Osteocyte (in vitro differentiated cells): ENCODE results near the gene TRIP6. TPM values are rescaled to one million over a fixed set of nuclear protein-coding genes. Genes with fewer than 3 reads are reported as not detected.

Source experiments
- DNase-seq: peaks from one replicate; pipeline ENCODE4 v3.0.0; 2021; ENCODE audit warnings: mixed read lengths; ENCODE audit not compliant: unreplicated experiment; ENCODE audit errors: extremely low spot score
- H3K27ac Mint-ChIP-seq: one replicate; pipeline ENCODE4 v1.8.0; 2021; ENCODE audit warnings: mild to moderate bottlenecking, mixed read lengths; ENCODE audit not compliant: unreplicated experiment
- H3K27me3 Mint-ChIP-seq: one replicate; pipeline ENCODE4 v1.8.0; 2021; ENCODE audit warnings: mixed read lengths; ENCODE audit not compliant: unreplicated experiment
- H3K36me3 Mint-ChIP-seq: one replicate; pipeline ENCODE4 v1.8.0; 2021; ENCODE audit warnings: mixed read lengths; ENCODE audit not compliant: unreplicated experiment
- H3K4me1 Mint-ChIP-seq: one replicate; pipeline ENCODE4 v1.8.0; 2021; ENCODE audit warnings: mixed read lengths; ENCODE audit not compliant: unreplicated experiment
- H3K4me3 Mint-ChIP-seq: one replicate; pipeline ENCODE4 v1.8.0; 2021; ENCODE audit warnings: mild to moderate bottlenecking, moderate library complexity, mixed read lengths; ENCODE audit not compliant: unreplicated experiment
- H3K9me3 Mint-ChIP-seq: one replicate; pipeline ENCODE4 v1.8.0; 2021; ENCODE audit warnings: mixed read lengths; ENCODE audit not compliant: unreplicated experiment
- total RNA-seq: library from RNA; stranded (reverse); gene quantifications from 2 replicates; pipeline ENCODE4 v1.2.1, GENCODE V29; 2021
- TF ChIP-seq, protein P1 (sequence below): fragments of 200-600 bp; sonication (generic); IDR thresholded peaks from 2 replicates; pipeline ENCODE4 v1.5.0; 2021; ENCODE audit warnings: antibody characterized with exemption, mild to moderate bottlenecking, moderate library complexity

TRIP6 gene
- total RNA-seq, 1 donor from 2014 or later: 123 TPM

DNA sequence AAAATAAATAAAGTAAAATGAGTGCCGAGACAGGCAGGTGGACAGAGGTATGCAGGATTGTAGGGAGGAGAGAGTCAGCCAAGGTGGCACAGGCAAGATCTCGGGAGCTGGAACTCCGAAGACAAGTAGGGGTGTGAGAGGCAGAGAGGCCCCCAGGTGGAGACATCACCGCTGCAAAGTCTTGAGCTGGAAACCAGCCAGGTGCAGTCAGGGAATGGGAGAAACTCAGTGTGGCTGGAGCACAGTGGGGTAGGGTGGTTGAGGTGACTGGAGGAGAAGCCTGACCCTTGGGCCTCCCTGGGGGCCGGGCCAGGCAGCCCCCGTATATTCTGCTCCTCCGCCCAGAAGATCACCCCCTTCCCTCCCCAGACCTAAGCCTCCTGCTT is 44.1 kb upstream of the TRIP6 start:
- peak overlapping the region; percentile 35 for H3K4me3 Mint-ChIP-seq
- H3K27me3 Mint-ChIP-seq: no peaks in the 10 kb centered on the region
- H3K36me3 Mint-ChIP-seq: peaks cover 25% of the 10 kb centered on the region
- no peak for DNase-seq
- no peak overlapping the region for H3K27ac Mint-ChIP-seq
- TF ChIP-seq, protein P1, sequence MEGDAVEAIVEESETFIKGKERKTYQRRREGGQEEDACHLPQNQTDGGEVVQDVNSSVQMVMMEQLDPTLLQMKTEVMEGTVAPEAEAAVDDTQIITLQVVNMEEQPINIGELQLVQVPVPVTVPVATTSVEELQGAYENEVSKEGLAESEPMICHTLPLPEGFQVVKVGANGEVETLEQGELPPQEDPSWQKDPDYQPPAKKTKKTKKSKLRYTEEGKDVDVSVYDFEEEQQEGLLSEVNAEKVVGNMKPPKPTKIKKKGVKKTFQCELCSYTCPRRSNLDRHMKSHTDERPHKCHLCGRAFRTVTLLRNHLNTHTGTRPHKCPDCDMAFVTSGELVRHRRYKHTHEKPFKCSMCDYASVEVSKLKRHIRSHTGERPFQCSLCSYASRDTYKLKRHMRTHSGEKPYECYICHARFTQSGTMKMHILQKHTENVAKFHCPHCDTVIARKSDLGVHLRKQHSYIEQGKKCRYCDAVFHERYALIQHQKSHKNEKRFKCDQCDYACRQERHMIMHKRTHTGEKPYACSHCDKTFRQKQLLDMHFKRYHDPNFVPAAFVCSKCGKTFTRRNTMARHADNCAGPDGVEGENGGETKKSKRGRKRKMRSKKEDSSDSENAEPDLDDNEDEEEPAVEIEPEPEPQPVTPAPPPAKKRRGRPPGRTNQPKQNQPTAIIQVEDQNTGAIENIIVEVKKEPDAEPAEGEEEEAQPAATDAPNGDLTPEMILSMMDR: no peak
- no peaks in the 10 kb centered on the region for H3K9me3 Mint-ChIP-seq
- H3K4me1 Mint-ChIP-seq: peaks cover 30% of the 10 kb centered on the region

DNA sequence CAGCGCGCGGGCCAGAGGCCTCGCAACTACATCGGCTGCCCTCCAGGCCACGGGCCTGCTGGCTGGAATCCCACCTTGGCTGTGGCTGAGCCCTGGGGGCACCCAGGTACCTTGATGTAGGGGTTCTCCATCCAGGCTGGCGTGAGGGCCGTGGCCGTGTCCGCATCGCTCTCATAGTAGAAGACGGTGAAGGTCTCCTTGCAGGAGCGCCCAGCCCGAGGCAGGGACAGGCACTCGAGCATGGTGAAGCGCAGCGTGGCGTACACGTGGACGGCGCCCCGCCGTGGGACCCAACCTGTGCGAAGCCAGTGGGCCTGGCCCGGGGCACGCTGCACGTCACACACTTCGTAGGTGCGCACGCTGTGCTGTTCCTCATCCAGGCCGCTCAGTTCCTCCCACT is 43.7 kb upstream of the TRIP6 start:
- no peaks in the 10 kb centered on the region for H3K27me3 Mint-ChIP-seq
- no peak overlapping the region for H3K27ac Mint-ChIP-seq
- H3K36me3 Mint-ChIP-seq: peaks cover 25% of the 10 kb centered on the region
- TF ChIP-seq, protein P1: no peak
- no peak overlapping the region for H3K4me3 Mint-ChIP-seq
- no peak for DNase-seq
- H3K4me1 Mint-ChIP-seq: peaks cover 33% of the 10 kb centered on the region
- H3K9me3 Mint-ChIP-seq: no peaks in the 10 kb centered on the region

DNA sequence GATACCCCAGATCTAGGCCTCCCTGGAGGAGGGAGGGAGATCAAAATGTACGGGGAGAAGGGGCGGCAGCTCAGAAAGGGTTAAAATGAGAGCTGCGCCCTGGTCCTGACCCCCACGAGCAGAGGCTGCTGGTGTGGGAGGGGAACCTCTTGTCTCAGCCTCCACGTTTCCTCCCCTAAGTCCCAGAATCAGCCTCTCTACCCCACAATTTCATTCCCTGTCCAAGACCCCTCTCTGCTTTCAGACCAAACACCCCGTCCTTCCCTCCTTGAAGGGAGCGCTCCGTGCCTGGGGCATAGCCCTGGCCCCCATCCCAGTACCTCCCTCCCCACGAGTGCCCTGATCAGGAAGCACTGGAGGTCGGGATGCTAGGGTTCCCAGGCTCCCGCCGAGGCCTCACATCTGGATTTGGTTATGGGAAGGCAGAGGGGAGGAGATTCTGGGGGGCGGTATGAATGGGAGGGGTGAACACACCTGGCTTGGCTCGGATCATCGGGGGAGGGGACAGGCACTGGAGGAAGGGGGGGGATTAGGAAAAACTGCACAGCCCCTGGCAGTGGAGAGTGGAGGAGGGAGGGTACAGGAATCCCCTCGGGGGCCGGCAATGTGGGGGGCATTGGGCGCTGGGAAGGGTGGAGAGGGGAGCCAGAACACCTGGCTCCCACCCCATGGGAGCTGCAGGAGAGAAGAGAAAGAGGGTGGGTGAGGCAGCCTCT is 42.5 kb upstream of the TRIP6 start:
- H3K4me3 Mint-ChIP-seq: peak overlapping the region; percentile 90

DNA sequence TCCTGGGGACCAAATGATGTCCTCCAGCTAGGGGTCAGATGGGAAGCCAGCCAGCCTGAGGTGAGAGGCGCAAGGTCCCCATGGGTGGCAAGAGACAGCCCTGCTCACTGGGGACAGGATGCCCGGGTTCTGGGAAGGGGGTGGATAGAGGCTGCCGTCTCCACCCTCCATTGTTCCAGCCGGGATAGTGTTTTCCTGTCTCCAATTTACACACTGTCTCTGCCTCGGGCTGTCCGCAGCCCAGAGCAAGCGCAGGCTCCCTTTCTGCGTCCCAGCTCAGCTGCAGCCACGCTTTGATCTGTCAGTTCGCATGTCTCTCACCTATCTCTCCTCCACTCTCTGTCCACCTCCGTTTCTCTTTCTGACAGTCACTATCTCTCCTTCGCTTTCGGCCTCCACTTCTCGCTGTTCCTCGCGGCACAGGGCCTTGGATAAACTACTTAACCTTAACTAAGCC is 41.9 kb upstream of the TRIP6 start:
- no peak for DNase-seq
- no peaks in the 10 kb centered on the region for H3K9me3 Mint-ChIP-seq
- H3K4me1 Mint-ChIP-seq: peaks cover 35% of the 10 kb centered on the region
- H3K36me3 Mint-ChIP-seq: peaks cover 14% of the 10 kb centered on the region
- H3K27ac Mint-ChIP-seq: peak overlapping the region; percentile 56
- H3K4me3 Mint-ChIP-seq: peak overlapping the region; percentile 90
- TF ChIP-seq, protein P1: no peak
- H3K27me3 Mint-ChIP-seq: no peaks in the 10 kb centered on the region

More for the DNA sequence above, 42.5 kb upstream of the TRIP6 start:
- Mint-ChIP-seq H3K36me3 (peaks cover 17% of the 10 kb centered on the region), H3K27ac (peak overlapping the region; percentile 56), H3K27me3 (no peaks in the 10 kb centered on the region), H3K4me1 (peaks cover 35% of the 10 kb centered on the region), H3K9me3 (no peaks in the 10 kb centered on the region)
- TF ChIP-seq, protein P1: no peak
- no peak for DNase-seq

DNA sequence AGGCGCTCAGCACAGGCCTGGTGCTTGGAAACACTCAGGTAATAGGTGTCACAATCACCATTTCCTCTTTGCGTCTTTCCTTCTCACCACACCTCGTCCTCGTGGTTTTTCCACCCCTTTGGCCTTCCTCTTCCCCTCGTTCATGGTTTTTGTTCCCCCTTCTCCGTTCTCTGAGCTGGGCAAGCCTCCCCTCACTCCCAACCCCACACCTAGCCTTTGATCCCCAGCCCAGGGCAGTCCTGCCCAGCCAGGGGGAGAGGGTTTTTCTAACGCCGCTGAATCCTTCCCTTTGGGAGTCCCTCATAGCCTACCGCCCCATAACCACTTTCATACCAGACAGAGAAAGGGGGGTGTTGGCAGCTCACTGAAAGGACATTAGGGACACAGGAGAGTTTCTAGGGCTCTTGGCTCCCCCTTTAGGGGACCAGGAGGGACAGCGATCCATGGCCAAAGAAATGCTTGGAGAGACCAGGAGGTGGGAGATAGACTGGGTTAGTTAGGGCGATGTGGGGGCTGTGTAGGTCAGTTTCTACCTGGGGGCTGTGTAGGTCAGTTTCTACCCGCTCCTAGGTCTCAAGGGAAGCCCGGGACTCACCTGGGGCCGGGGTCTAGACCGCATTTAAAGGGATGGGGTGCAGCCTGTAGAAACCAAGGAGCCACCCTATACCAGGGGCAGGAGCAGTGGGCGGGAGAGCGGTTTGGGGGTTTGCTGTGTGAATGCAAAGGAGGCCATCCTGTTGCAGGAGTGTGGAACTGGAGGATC is 41.3 kb upstream of the TRIP6 start:
- Mint-ChIP-seq H3K36me3 (peaks cover 9% of the 10 kb centered on the region), H3K9me3 (no peaks in the 10 kb centered on the region), H3K4me3 (peak overlapping the region; percentile 90), H3K27ac (peak overlapping the region; percentile 83), H3K4me1 (peaks cover 35% of the 10 kb centered on the region), H3K27me3 (no peaks in the 10 kb centered on the region)
- TF ChIP-seq, protein P1: peak; percentile 59
- DNase-seq: no peak
